Erythroblast (primary cell): ENCODE data around the gene ZDHHC1.
"Not testable (repeated sequence)": the region's sequence is repeated elsewhere in the genome, so short reads cannot be mapped to it uniquely, and the experiment has no call there.

Experiments used
- DNase-seq, 2 experiments: peaks; one replicate each; lab custom pipeline; 2025; lab: John Stamatoyannopoulos, UW
- GATA1 ChIP-seq: IDR thresholded peaks from 2 replicates; pipeline ENCODE4 v1.6.1; 2011; ENCODE audit warnings: low read depth, mild to moderate bottlenecking, control low read depth, low read length, moderate library complexity
- POLR2A ChIP-seq: IDR thresholded peaks from 2 replicates; pipeline ENCODE4 v1.6.1; 2011; ENCODE audit warnings: mild to moderate bottlenecking, low read length

Gene ZDHHC1

GRCh38 chr16:67372664-67373063, 43.6 kb downstream of the ZDHHC1 start:
- peak; percentile 21 to 31 for DNase-seq

GRCh38 chr16:67370661-67371060, 45.6 kb downstream of the ZDHHC1 start:
- no peak for TF ChIP-seq POLR2A
- TF ChIP-seq GATA1 = no peak
- DNase-seq = no peak

More at GRCh38 chr16:67372664-67373063, 43.6 kb downstream of the ZDHHC1 start:
- TF ChIP-seq GATA1 (no peak), POLR2A (no peak)

DNA sequence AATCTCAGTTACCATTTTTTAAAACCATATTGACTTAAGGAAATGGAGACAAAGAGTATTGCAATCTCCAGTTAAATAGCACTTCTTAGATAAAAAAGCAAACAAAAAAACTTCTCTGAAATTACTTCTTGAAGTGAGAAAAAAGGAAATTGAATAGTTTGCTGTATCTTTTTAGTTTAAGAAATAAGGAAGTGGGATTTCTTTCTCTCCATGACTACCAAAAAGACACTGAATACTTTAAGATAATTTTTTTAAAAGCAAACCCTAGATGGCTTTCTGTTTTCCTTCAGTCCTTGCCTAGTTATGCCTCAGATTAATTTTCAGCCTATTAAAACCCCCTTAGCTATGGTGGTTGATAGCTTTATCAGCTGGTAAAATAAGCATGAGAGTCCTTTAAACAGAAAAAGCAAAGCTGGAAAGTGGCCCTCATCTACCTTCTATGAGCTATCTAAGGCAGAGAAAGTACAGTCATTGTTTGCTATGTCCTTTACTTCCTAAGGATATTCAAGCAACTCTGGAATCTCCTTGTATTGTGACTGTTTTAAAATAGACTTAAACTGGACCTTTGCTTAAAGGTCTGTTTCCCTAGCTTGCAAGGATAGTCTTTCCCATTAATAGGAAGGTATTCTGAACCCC, 51.6 kb downstream of the ZDHHC1 start:
- TF ChIP-seq POLR2A (no peak), GATA1 (no peak)
- DNase-seq = no peak

DNA sequence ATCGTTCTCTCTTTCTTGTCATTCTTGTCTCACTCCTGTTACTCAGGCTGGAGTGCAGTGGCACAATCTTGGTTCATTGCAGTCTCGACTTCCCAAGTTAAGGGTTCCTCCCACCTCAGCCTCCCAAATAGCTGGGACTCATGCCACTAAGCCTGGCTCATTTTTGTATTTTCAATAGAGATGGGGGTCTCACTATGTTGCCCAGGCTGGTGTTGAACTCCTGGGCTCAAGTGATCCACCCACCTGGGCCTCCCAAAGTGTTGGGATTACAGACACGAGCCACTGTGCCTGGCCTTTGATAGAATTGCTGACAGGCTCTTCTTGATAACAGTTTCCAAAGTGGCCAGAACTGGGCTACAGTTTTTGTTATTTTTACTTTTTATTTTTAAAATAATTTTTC, 55.2 kb downstream of the ZDHHC1 start:
- no peak for DNase-seq
- TF ChIP-seq POLR2A (no peak), GATA1 (no peak)

- not testable (repeated sequence) for DNase-seq
These were observed 56.6 kb downstream of the ZDHHC1 start for GRCh38 chr16:67359540-67360269.

- TF ChIP-seq POLR2A (no peak), GATA1 (no peak)
- DNase-seq = no peak
These were observed 58.7 kb downstream of the ZDHHC1 start for GRCh38 chr16:67357561-67357960.

GRCh38 chr16:67356396-67356795, 59.9 kb downstream of the ZDHHC1 start:
- TF ChIP-seq GATA1 (no peak), POLR2A (no peak)
- DNase-seq = no peak

DNA sequence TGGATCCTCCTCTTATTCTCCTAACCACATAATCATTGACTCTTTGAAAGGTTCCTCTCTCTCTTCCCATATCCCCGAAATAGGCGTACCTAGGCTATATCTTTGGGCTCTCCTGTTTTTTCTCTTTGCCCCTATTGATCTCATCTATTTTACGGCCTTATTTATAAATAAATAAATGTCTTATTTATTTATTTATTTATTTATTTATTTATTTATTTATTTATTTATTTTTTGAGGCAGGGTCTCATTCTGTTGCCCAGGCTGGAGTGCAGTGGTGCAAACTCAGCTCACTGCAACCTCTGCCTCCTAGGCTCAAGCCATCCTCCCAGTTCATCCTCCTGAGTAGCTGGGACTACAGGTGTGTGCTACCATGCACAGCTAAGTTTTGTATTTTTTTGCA, 63.8 kb downstream of the ZDHHC1 start:
- not testable (repeated sequence) for DNase-seq

DNA sequence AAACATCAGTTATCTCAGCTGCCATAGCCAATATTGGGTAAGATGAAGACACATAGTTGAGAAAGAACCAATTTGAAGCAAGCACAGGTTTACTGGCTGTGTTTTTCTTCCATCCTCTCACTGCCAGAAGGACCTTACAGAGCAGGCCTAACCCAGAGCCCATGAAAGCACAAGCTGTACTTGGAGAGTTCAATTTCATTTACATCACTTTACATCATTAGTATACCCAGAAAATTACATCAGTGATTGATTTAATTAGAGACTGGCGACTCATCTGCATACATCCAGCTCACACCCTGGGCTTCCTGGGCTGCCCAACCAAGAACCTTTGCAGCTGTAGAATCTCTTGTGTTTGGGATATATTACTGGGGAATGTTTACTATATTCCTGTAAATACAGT, 66.0 kb downstream of the ZDHHC1 start:
- DNase-seq = no peak
- TF ChIP-seq GATA1 = no peak
- no peak for TF ChIP-seq POLR2A

DNA sequence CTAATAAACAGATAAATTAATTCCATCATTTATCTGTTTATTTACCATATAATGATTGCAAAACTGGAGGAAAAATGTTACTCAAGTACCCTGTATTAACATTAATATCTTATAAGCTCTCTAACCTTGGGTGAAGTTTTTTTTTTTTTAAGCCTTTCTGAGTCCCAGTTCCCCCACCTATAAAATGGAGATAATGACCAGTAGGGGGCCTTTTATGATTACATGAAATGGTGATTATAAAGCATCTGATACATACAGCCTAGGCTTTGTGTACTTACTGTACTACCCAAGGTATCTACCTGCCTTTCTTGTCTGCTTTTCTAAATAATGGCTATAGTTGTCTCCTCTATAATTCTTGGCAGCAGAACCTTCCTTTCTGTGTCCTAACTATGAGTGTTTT, 67.1 kb downstream of the ZDHHC1 start:
- TF ChIP-seq GATA1 = no peak
- TF ChIP-seq POLR2A = no peak
- peak; percentile 23 to 36 for DNase-seq

GRCh38 chr16:67346341-67346740, 69.9 kb downstream of the ZDHHC1 start:
- no peak for DNase-seq
- TF ChIP-seq GATA1 (no peak), POLR2A (no peak)

DNA sequence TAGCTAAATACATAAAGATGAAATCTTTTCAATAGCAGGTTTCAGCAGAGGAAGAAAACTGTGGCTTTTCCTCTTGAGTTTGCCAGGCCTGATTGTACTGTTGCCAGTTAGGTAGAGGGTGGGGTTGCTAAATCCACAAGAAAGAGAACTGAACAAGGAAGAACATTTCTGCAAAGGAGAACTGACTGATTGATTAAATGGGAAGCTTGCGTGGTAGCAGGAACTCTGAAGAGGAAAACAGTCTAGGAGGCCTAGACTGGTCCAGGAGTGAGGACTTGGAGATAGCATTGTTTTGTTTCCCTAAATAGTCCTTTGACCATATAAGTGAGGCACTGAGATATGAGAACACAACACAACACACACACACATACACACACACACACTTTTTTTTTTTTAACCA, 70.9 kb downstream of the ZDHHC1 start:
- DNase-seq = no peak
- TF ChIP-seq POLR2A (no peak), GATA1 (no peak)
